DMS153 treated with DMSO at 0.1 percent for 48 hours (cell line): ENCODE measurements around the gene COX4I1.

Source experiments
- DNase-seq: peaks from one replicate; lab custom pipeline; 2025; ENCODE audit not compliant: unreplicated experiment; lab: John Stamatoyannopoulos, UW

Gene COX4I1

DNA sequence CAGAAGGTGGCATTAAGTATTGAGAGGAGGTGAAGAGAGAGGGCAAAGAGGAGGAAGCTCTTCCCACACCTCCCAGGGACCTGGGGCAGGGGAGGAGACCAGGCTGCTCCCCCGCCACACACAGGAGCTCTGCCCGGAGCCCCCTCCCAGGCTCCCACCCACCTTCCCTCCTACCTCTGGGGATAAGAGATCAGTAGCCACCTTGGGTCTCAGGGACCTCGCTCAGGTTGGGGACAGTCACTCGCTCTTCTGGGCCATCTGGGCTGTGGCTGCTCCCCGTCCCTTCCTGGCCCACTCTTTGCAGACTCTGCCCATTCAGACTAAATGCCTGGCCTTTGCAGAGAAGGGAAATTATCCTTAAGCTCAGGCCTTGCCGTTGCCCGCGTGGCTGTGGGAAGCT lies 33.7 kb upstream of the COX4I1 start:
- no peak for DNase-seq

GRCh38 chr16:85767531-85767930 lies 32.0 kb upstream of the COX4I1 start:
- no peak for DNase-seq

DNA sequence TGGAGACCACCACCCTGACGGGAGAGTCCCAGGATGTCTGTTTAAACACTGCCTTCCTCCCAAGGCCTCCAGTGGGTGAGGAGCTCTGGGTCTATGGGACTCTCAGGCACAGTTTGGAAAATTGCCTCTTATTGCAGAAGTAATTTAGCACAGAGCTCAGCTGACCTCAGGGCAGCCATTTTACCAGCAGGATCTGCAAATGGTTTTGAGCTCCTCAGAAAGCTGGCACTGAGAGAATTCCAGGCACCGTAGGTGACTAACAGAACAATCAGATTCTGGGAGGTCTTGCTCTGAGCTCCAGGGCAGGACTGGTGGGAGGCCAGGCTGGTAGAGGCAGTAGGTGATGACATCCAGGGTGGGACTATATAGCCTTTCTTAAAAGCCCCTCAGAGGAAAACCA lies 31.3 kb upstream of the COX4I1 start:
- no peak for DNase-seq

DNA sequence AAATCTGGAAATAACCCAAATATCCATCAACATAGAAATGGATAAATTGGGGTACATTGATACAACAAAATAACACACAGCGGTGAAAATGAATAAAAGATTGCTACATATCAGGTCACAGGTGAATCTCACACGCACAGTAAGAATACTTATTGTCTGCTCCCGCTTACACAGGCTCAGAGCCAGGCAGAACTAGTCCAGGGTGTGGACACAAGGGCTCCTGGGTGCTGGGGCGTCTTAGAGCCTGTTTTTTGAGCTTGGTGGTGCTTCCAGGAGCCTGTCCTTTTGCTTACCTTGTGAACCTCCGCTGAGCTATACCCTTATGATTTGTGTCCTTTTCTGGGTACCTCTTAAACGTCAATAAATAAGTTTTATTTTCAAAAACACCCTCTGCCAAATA lies 28.8 kb upstream of the COX4I1 start:
- DNase-seq = no peak

DNA sequence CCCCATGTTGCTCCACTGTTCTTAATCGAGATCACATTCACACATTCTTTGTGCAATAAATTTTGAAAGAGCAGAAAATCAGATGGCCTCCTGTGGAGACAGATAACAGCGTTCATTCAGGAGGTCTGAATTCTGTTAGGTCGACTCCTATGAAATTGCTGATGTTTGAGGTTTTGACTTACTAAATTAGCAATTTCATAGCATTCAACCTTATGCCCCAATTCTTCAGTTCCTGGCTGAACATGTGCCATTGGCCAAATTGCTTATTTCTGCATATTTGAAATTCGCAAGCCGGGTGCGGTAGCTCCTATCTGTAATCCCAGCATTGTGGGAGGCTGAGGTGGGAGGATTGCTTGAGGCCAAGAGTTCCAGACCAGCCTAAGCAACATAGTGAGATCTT lies 26.5 kb upstream of the COX4I1 start:
- DNase-seq = no peak

GRCh38 chr16:85774136-85774535 lies 25.4 kb upstream of the COX4I1 start:
- DNase-seq = no peak

DNA sequence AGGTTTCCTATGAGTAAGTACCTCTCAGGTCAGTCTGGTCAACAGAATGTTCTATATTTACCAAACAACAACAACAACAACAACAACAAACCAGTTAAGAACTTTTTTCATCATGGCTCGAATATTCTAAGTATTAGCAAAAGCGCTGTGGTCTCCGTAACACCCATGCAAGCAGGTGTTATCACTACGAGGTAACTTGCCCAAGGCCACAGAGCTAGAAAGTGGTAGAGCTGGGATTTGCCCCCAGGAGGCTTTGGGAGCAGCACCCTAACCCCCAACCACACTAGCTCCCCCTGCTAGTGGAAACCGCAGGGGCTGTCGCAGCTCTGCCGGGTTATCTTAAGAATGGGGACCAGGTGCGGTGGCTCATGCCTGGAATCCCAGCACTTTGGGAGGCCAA lies 24.7 kb upstream of the COX4I1 start:
- DNase-seq = no peak

DNA sequence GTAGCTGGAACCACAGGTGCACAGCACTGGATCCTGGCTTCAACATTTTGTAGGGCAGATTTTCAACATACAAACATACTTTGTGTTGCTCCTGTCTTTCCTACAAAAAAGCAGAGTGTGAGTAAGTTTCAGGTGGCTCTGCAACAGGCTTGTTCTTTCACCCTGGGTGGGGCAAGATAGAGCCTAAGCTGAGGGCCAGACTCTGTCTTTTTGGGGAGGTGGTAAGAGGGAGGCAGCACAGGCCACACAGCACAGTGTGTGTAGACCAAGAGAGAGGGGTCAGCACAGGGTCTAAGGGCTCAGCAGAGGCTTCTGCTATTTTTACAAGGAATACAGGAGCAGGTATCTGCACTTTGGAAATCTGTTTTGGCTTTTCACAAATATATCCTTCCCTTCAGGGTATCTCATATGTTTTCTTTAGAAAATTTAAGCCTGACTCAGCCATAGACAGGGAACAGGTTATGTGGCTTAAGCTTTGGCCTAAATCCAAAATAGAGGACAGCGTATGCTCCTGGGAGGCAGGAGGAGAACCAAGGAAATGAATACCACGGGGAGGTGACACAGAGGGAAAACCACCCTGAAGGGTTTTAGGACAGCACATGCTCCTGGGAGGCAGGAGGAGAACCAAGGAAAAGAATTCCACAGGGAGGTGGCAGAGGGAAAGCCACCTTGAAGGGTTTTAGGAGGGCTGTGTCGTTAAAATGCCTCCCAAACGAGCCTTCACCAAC lies 21.7 kb upstream of the COX4I1 start:
- no peak for DNase-seq

- DNase-seq = no peak
These were observed 20.6 kb upstream of the COX4I1 start for GRCh38 chr16:85778873-85779272.

DNA sequence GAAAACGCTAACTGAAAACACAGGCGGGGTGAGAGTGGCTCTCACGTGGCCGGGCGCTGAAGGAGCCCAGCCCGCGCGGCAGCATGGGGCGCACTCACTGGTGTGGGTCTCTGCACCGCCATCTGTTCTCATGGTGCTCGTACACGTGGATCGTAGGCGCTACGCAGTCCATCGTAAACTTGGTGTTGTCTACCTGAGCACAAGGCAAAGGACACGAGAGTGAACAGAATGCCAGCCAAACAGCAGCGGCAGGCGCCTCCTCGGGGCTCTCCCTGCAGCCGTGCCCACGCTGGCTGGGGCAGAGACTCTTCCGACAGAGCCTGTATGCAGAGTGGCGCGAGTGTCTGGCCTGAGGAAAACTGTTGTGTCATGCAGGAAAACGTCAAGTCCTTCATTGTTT lies 19.2 kb upstream of the COX4I1 start:
- no peak for DNase-seq

- DNase-seq = no peak
These were observed 18.3 kb upstream of the COX4I1 start for GRCh38 chr16:85781156-85781555.

GRCh38 chr16:85781695-85782370 lies 17.7 kb upstream of the COX4I1 start:
- DNase-seq = no peak

DNA sequence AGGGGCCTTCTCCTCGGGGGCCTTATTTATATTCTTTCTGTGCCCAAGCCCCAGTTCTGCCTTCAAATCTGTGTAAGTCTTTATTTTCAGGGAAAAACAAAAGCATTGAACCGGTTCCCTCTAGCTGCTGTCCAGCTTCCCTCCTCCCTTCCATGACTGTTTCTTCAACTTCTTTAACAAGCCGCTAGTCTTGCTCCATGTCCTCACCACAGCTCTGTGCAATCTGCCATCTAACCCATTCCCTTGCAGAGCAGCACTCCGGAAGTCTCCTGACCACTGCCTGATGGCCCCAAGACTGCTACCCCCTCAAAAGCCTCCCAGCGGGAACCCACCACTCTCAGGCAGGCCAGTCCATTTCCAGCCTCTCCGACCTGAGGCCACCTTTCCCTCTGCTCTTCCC lies 17.0 kb upstream of the COX4I1 start:
- DNase-seq = no peak

GRCh38 chr16:85783441-85783840 lies 16.1 kb upstream of the COX4I1 start:
- DNase-seq = no peak

DNA sequence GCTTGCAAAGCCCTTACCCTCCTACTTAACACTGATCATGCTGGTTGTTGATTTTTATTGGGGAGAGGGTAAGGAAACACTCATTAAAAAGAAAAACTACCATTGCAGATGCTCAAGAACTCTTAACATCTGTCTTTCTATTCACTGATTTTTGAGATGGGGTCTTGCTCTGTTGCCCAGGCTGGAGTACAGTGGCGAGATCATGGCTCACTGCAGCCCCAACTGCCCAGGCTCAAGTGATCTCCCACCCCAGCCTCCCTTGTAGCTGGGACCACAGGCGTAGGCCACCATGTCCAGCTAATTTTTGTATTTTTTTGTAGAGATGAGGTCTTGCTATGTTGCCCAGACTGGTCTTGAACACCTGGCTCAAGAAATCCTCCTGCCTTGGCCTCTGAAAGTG lies 14.7 kb upstream of the COX4I1 start:
- DNase-seq = no peak

GRCh38 chr16:85785927-85786326 lies 13.6 kb upstream of the COX4I1 start:
- DNase-seq = no peak

DNA sequence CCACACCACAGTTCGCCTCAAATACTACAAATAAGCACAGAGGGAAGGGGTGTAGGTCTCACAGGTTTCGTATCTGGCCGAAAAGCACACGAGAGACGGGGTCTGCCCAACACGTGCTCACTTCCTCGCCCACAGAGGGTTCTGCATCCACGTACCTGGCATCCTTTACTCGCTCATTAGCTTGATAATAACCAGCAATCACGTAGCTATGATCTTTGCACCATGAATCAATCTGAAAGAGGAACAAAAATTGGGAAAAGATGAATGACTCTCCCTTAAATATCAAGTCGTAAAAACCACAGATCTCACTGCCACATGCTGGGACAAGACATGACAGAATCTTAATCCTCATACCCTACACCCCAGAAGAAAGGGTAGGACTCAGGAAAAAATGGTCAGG lies 10.7 kb upstream of the COX4I1 start:
- no peak for DNase-seq

DNA sequence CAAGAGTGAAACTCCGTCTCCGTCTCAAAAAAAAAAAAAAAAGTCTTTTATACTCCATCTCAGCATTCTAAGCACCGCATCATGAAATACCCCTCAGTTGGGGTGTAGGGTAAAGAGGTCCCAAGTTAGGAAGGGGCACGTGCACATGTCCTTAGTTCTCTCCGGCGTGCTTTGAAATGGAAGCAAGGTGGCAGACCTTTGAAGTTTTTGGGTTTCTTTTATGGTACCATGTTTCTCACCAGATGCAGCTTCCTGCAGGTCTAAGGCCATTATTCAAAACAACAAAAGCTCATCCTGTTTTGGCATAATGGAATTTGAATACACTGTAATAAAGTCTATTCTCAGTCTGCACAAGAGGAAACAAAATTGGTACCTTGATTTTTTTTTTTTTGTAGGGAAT lies 9.7 kb upstream of the COX4I1 start:
- no peak for DNase-seq

DNA sequence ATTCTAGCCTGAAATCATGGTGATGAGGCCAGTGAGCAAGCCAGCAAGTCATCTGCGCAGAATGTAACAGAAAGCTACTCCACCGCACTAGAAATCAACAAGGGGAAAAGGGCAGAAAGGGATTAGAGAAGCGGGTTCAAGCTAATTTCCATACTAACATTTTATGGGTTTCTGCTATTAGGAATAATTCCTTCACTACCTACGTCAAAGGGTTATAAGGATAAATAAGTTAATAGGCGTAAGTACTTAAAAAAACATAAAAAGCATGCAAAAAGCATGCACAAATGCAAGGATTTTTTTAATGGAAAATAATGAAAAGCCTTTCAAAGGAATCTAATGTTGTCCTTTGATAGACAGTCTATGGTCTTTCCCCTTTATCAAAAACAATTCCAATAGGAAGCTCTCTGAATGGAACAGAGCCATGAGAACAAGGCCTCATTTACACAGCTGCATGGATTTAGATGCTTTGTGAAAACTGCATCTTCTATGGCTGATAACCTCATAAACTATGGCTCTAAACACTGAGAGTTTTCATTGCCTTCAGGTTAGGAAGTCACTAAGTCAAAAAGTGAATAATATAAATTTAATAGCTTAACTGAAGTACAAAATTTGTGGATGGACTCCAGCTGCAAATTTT lies 5.7 kb upstream of the COX4I1 start:
- DNase-seq = no peak

GRCh38 chr16:85794696-85795095 lies 4.8 kb upstream of the COX4I1 start:
- no peak for DNase-seq

GRCh38 chr16:85796152-85796551 lies 3.3 kb upstream of the COX4I1 start:
- DNase-seq = no peak

DNA sequence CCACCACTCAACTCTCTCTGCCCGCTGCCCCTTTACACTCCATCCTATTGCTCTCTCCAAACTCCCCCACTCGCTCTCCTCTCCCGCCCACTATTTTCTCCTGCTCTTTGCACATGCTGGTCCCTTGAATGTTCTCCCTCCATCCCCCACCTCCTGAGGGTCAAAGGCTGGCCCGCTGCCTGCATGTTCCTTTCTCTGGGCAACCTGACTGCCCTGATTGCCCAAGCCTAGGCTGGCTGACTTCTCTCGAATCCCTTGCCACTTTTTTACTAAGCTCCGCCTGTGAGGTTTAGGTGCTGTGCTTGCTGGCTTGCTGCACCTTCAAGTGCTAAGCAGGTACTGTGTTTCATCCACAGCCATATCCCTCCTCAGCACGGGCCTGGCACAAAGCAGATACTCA lies 2.9 kb upstream of the COX4I1 start:
- no peak for DNase-seq
